Stimulated activated naive CD8-positive, alpha-beta T cell treated with anti-CD3 and anti-CD28 coated beads, Interleukin-15, amount 100 ng/mL, for 72 hours (primary cell): ENCODE data around the gene BTN3A1.
"Not testable (repeated sequence)": the region's sequence is repeated elsewhere in the genome, so short reads cannot be mapped to it uniquely, and the experiment has no call there.

ENCODE experiments used
- ATAC-seq: fragments of 150-1000 bp; cut with Tn5 transposase; 2 replicates; pipeline ENCODE4 v1.10.0; 2021; ENCODE audit warnings: mild to moderate bottlenecking, moderate library complexity
- DNase-seq, 2 donors: peaks; one replicate each; pipeline ENCODE4 v3.0.0; 2021 to 2022
- H3K27ac Mint-ChIP-seq, 2 donors: one replicate each; pipeline ENCODE4 v1.8.0; 2022; ENCODE audit warnings: mild to moderate bottlenecking in 2 of 2, mixed read lengths in 2 of 2, moderate library complexity in 2 of 2
- H3K27me3 Mint-ChIP-seq: one replicate; pipeline ENCODE4 v1.8.0; 2022; ENCODE audit warnings: mixed read lengths
- H3K4me1 Mint-ChIP-seq: one replicate; pipeline ENCODE4 v1.8.0; 2022; ENCODE audit warnings: mild to moderate bottlenecking, mixed read lengths
- H3K4me3 Mint-ChIP-seq, 2 donors: one replicate each; pipeline ENCODE4 v1.8.0; 2022; ENCODE audit warnings: mild to moderate bottlenecking in 2 of 2, mixed read lengths in 2 of 2, moderate library complexity in 1 of 2
- H3K9me3 Mint-ChIP-seq, 2 donors: one replicate each; pipeline ENCODE4 v1.8.0; 2022; ENCODE audit warnings: mixed read lengths in 2 of 2

BTN3A1 gene

GRCh38 chr6:26371813-26372212, 30.3 kb upstream of the BTN3A1 start:
- not testable (repeated sequence) for ATAC-seq, H3K27me3 Mint-ChIP-seq, H3K9me3 Mint-ChIP-seq, H3K27ac Mint-ChIP-seq, H3K4me3 Mint-ChIP-seq, DNase-seq
- H3K4me1 Mint-ChIP-seq: peaks cover 50% of the 10 kb centered on the region

- Mint-ChIP-seq H3K9me3 (no peaks in the 10 kb centered on the region), H3K27ac (no peak overlapping the region), H3K27me3 (no peaks in the 10 kb centered on the region), H3K4me3 (no peak overlapping the region), H3K4me1 (peaks cover 43% of the 10 kb centered on the region)
- DNase-seq (no peak), ATAC-seq (no peak)
Observed at GRCh38 chr6:26372308-26373144, 29.5 kb upstream of the BTN3A1 start.

GRCh38 chr6:26375270-26375669, 26.8 kb upstream of the BTN3A1 start:
- Mint-ChIP-seq H3K4me3 (no peak overlapping the region), H3K27ac (peak overlapping the region in 1 of 2 donors; percentile 95), H3K9me3 (no peaks in the 10 kb centered on the region), H3K4me1 (peaks cover 26% of the 10 kb centered on the region), H3K27me3 (no peaks in the 10 kb centered on the region)
- DNase-seq (no peak), ATAC-seq (no peak)

- peaks cover 42% of the 10 kb centered on the region for H3K4me1 Mint-ChIP-seq
- H3K27me3 Mint-ChIP-seq: no peaks in the 10 kb centered on the region
- no peak for ATAC-seq
- no peaks in the 10 kb centered on the region for H3K9me3 Mint-ChIP-seq
- H3K4me3 Mint-ChIP-seq: no peak overlapping the region
- no peak overlapping the region for H3K27ac Mint-ChIP-seq
- DNase-seq: no peak
Observed at GRCh38 chr6:26377719-26378118, 24.4 kb upstream of the BTN3A1 start.

GRCh38 chr6:26378143-26378542, 23.9 kb upstream of the BTN3A1 start:
- H3K4me3 Mint-ChIP-seq, ATAC-seq, H3K27me3 Mint-ChIP-seq, H3K9me3 Mint-ChIP-seq, H3K27ac Mint-ChIP-seq, DNase-seq: not testable (repeated sequence)
- peaks cover 44% of the 10 kb centered on the region for H3K4me1 Mint-ChIP-seq

- DNase-seq: no peak
- no peak overlapping the region for H3K4me3 Mint-ChIP-seq
- no peak overlapping the region for H3K27ac Mint-ChIP-seq
- peaks cover 50% of the 10 kb centered on the region for H3K4me1 Mint-ChIP-seq
- no peaks in the 10 kb centered on the region for H3K9me3 Mint-ChIP-seq
- H3K27me3 Mint-ChIP-seq: no peaks in the 10 kb centered on the region
- no peak for ATAC-seq
Observed at GRCh38 chr6:26379292-26379691, 22.8 kb upstream of the BTN3A1 start.

GRCh38 chr6:26379740-26380139, 22.3 kb upstream of the BTN3A1 start:
- DNase-seq: no peak
- no peaks in the 10 kb centered on the region for H3K9me3 Mint-ChIP-seq
- H3K4me1 Mint-ChIP-seq: peaks cover 47% of the 10 kb centered on the region
- no peak overlapping the region for H3K27ac Mint-ChIP-seq
- no peak for ATAC-seq
- no peak overlapping the region for H3K4me3 Mint-ChIP-seq
- no peaks in the 10 kb centered on the region for H3K27me3 Mint-ChIP-seq

- ATAC-seq: no peak
- DNase-seq: no peak
- no peak overlapping the region for H3K27ac Mint-ChIP-seq
- no peaks in the 10 kb centered on the region for H3K27me3 Mint-ChIP-seq
- H3K9me3 Mint-ChIP-seq: no peaks in the 10 kb centered on the region
- H3K4me1 Mint-ChIP-seq: peaks cover 46% of the 10 kb centered on the region
- H3K4me3 Mint-ChIP-seq: no peak overlapping the region
Observed at GRCh38 chr6:26380256-26380655, 21.8 kb upstream of the BTN3A1 start.

- ATAC-seq (no peak), DNase-seq (no peak)
- peak overlapping the region in 1 of 2 donors; percentile 21 for H3K27ac Mint-ChIP-seq
- H3K4me1 Mint-ChIP-seq: peaks cover 47% of the 10 kb centered on the region
- peak overlapping the region in 1 of 2 donors; percentile 97 for H3K4me3 Mint-ChIP-seq
- H3K9me3 Mint-ChIP-seq: no peaks in the 10 kb centered on the region
- H3K27me3 Mint-ChIP-seq: no peaks in the 10 kb centered on the region
Observed at GRCh38 chr6:26382121-26382520, 20.0 kb upstream of the BTN3A1 start.

GRCh38 chr6:26383624-26384417, 18.3 kb upstream of the BTN3A1 start:
- no peaks in the 10 kb centered on the region for H3K27me3 Mint-ChIP-seq
- peaks cover 57% of the 10 kb centered on the region for H3K4me1 Mint-ChIP-seq
- H3K4me3 Mint-ChIP-seq: peak overlapping the region; percentile 89 to 97
- H3K27ac Mint-ChIP-seq: peak overlapping the region; percentile 95 to 99
- no peaks in the 10 kb centered on the region for H3K9me3 Mint-ChIP-seq
- DNase-seq: no peak
- ATAC-seq: peak; percentile 57

- no peak for ATAC-seq
- peaks cover 64% of the 10 kb centered on the region for H3K4me1 Mint-ChIP-seq
- no peak for DNase-seq
- H3K4me3 Mint-ChIP-seq: no peak overlapping the region
- no peaks in the 10 kb centered on the region for H3K27me3 Mint-ChIP-seq
- no peaks in the 10 kb centered on the region for H3K9me3 Mint-ChIP-seq
- H3K27ac Mint-ChIP-seq: no peak overlapping the region
Observed at GRCh38 chr6:26385734-26386125, 16.3 kb upstream of the BTN3A1 start.

- H3K27me3 Mint-ChIP-seq: no peaks in the 10 kb centered on the region
- no peak overlapping the region for H3K27ac Mint-ChIP-seq
- DNase-seq: no peak
- no peak for ATAC-seq
- H3K9me3 Mint-ChIP-seq: no peaks in the 10 kb centered on the region
- peaks cover 49% of the 10 kb centered on the region for H3K4me1 Mint-ChIP-seq
- H3K4me3 Mint-ChIP-seq: no peak overlapping the region
Observed at GRCh38 chr6:26387565-26387964, 14.5 kb upstream of the BTN3A1 start.

- Mint-ChIP-seq H3K27ac (no peak overlapping the region), H3K27me3 (no peaks in the 10 kb centered on the region), H3K4me3 (no peak overlapping the region), H3K9me3 (no peaks in the 10 kb centered on the region), H3K4me1 (peaks cover 45% of the 10 kb centered on the region)
- ATAC-seq: no peak
- no peak for DNase-seq
Observed at GRCh38 chr6:26388014-26388413, 14.1 kb upstream of the BTN3A1 start.

GRCh38 chr6:26388441-26388840, 13.6 kb upstream of the BTN3A1 start:
- no peaks in the 10 kb centered on the region for H3K27me3 Mint-ChIP-seq
- ATAC-seq (no peak), DNase-seq (no peak)
- no peak overlapping the region for H3K27ac Mint-ChIP-seq
- H3K4me3 Mint-ChIP-seq: no peak overlapping the region
- peaks cover 45% of the 10 kb centered on the region for H3K4me1 Mint-ChIP-seq
- no peaks in the 10 kb centered on the region for H3K9me3 Mint-ChIP-seq

- ATAC-seq: peak; percentile 42
- Mint-ChIP-seq H3K27me3 (no peaks in the 10 kb centered on the region), H3K4me1 (peaks cover 39% of the 10 kb centered on the region), H3K4me3 (no peak overlapping the region), H3K27ac (peak overlapping the region; percentile 0 to 55), H3K9me3 (no peaks in the 10 kb centered on the region)
- no peak for DNase-seq
Observed at GRCh38 chr6:26389349-26389894, 12.7 kb upstream of the BTN3A1 start.

GRCh38 chr6:26390531-26390930, 11.5 kb upstream of the BTN3A1 start:
- Mint-ChIP-seq H3K27me3 (no peaks in the 10 kb centered on the region), H3K4me3 (no peak overlapping the region), H3K4me1 (peaks cover 33% of the 10 kb centered on the region), H3K9me3 (no peaks in the 10 kb centered on the region), H3K27ac (no peak overlapping the region)
- ATAC-seq (no peak), DNase-seq (no peak)
